SK-MEL-5 (cell line): ENCODE results near the gene F8. TPM values are rescaled to one million over a fixed set of nuclear protein-coding genes. Genes with fewer than 3 reads are reported as not detected.

Experiments used
- small RNA-seq, 2 experiments: library from RNA; depleted of rRNA; stranded (forward); fragments of <200 nt; gene quantifications; one replicate each; pipeline ENCODE3, GENCODE V24; 2014
- total RNA-seq: library from RNA; depleted of rRNA; stranded (reverse); fragments of >200 nt; shearing (Covaris generic); gene quantifications from 2 replicates; pipeline ENCODE4 v1.2.3, GENCODE V29; 2014; rRNA removed

F8 gene
- total RNA-seq, 1 experiment from 2014 or later = 0.50 TPM

Small RNA genes within 50 kb of the gene (small RNA-seq; reads per million reads assigned to genes)
- gene MIR1184-1 = 0 reads per million in 2 experiments

Other genes starting within 250 kb of the F8 start
- gene MPP1, start 217.2 kb downstream of the F8 start, total RNA-seq = 7.6 and 7.9 TPM in 2 replicates
- not detected in 2 replicates for gene SMIM9, start 188.1 kb downstream of the F8 start, total RNA-seq
- gene F8A1, start 136.4 kb downstream of the F8 start, total RNA-seq = 2.2 and 3.5 TPM in 2 replicates
- gene FUNDC2, start 4.1 kb upstream of the F8 start, total RNA-seq = 70.0 and 81.8 TPM in 2 replicates
- 12.5 and 15.8 TPM in 2 replicates for gene CMC4, start 48.4 kb upstream of the F8 start, total RNA-seq
- 16.9 and 20.7 TPM in 2 replicates for gene MTCP1, start 48.4 kb upstream of the F8 start, total RNA-seq
- 6.3 and 8.1 TPM in 2 replicates for gene BRCC3, start 48.8 kb upstream of the F8 start, total RNA-seq
- 92.0 and 95.7 TPM in 2 replicates for gene VBP1, start 193.7 kb upstream of the F8 start, total RNA-seq
- gene RAB39B, start 241.8 kb upstream of the F8 start, total RNA-seq = 0.56 and 0.79 TPM in 2 replicates